Inflammatory macrophage (primary cell): ENCODE measurements around the gene OVOL2.

Experiments used
- DNase-seq, 2 donors: peaks; one replicate each; pipeline ENCODE4 v3.0.0-alpha.2; 2020 to 2022

Gene OVOL2

DNA sequence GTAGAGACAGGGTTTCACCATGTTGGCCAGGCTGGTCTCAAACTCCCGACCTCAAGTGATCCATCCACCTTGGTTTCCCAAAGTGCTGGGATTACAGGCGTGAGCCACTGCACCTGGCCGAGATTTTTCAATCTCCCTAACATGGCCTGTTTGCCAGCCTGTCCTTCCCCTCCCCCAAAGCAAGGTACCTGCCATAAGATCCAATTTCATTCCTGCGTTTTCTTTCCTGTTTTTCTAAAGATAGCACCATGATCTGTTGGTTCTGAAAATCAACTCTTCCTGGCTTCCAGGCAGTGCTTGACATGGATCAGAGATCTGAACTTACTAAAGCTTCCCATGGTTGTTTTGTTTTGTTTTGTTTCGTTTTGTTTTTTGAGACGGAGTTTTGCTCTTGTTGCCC is 81.4 kb downstream of the OVOL2 start:
- DNase-seq: no peak
